Prostate gland (tissue), 2 donors: ENCODE data around the gene NEMP1.

Experiments
- CTCF ChIP-seq, 4 experiments: fragments of 200-600 bp in 2 of 4; fragments of 450-650 bp in 2 of 4; sonication (generic) in 2 of 4; IDR thresholded peaks; 1 replicate in 3 of 4; 2 replicates in 1 of 4; pipeline ENCODE4 v1.5.1; 2016 to 2019; ENCODE audit warnings: antibody characterized with exemption in 4 of 4, mild to moderate bottlenecking in 2 of 4, moderate library complexity in 2 of 4
- POLR2AphosphoS5 ChIP-seq: sonication (generic); formaldehyde crosslinking; IDR thresholded peaks from one replicate; pipeline ENCODE4 v1.6.1; 2017; ENCODE audit warnings: antibody characterized with exemption

GRCh38 chr12:57099766-57100165, 21.2 kb upstream of the NEMP1 start:
- TF ChIP-seq CTCF (IDR thresholded peaks at IDR 0.05) (no peak), POLR2AphosphoS5 (no peak)
